Right cardiac atrium (tissue), 5 donors: Measurements from ENCODE around the gene ACO1. TPM values are rescaled to one million over a fixed set of nuclear protein-coding genes. Genes with fewer than 3 reads are reported as not detected.

Experiments
- ATAC-seq, 2 donors: fragments of 200-7000 bp; cut with Tn5 transposase; one replicate each; pipeline versions ENCODE4 v1.8.0 to v1.9.1; 2020; ENCODE audit warnings: moderate library complexity in 2 of 2, mild to moderate bottlenecking in 1 of 2
- DNase-seq, 3 donors: peaks; one replicate each; pipeline ENCODE4 v3.0.0-alpha.2; 2020
- H3K27ac ChIP-seq: one replicate; pipeline ENCODE4 v1.5.1; 2013; ENCODE audit warnings: mild to moderate bottlenecking, low read length, control low read depth, moderate library complexity
- H3K27me3 ChIP-seq: one replicate; pipeline ENCODE4 v1.6.1; 2013; ENCODE audit not compliant: control insufficient read depth, insufficient read depth
- H3K4me1 ChIP-seq: one replicate; pipeline ENCODE4 v1.6.1; 2013; ENCODE audit warnings: low read length; ENCODE audit not compliant: control insufficient read depth, insufficient read depth
- H3K4me3 ChIP-seq: one replicate; pipeline ENCODE4 v1.5.1; 2013; ENCODE audit warnings: low read length, control low read depth
- H3K9me3 ChIP-seq: one replicate; pipeline ENCODE4 v1.6.1; 2013; ENCODE audit warnings: low read length; ENCODE audit not compliant: control insufficient read depth
- WGBS: extraction: QIAGEN DNeasy Blood & Tissue Kit; methylation state at CpG from one replicate; pipeline ENCODE4 v1.1.7; 2013; 5-methylcytosine and 5-hydroxymethylcytosine counted together
- intact Hi-C, 4 donors: fragments of 100-400 bp; cut with DNase I; formaldehyde crosslinking; loops; one replicate each; pipeline versions ENCODE4 v1.11.0 to v1.14.0; 2022 to 2023
- polyA plus RNA-seq: library from polyadenylated mRNA; stranded (reverse); fragments of 200-250 nt; gene quantifications from one replicate; pipeline ENCODE4 v1.2.3, GENCODE V29; 2013
- total RNA-seq, 4 donors: library from RNA; stranded (reverse); fragmentation: NEBNext Ultra II Directional; extraction: Animal tissue kit (Norgen Biotek cat#: 25700); gene quantifications; one replicate each; pipeline ENCODE4 v1.2.1, GENCODE V29; 2021
- donor health status: healthy with polysubstance abuse.
- donor health status: DM: no; HTN: yes; CAD: no.
- donor health status: DM: no; HTN: no; CAD: no.
- donor health status: DM: no; HTN: yes; CAD: no; lungs with severe emphysema.
- donor health status: DM: yes; HTN: yes; CAD: no.

The ACO1 gene
- total and polyA plus RNA-seq, 5 donors = 25.3 to 46.3 (median 42.8) TPM

- Histone ChIP-seq H3K9me3 (no peaks in the 10 kb centered on the region), H3K4me1 (no peaks in the 10 kb centered on the region), H3K27me3 (no peaks in the 10 kb centered on the region), H3K4me3 (no peak overlapping the region), H3K27ac (no peak overlapping the region)
- ATAC-seq (no peak), DNase-seq (no peak)
- WGBS = 86% methylated on average over 5 of the region's 5 CpGs
- intact Hi-C loops = no loop called here
These were observed 57.2 kb downstream of the ACO1 start for GRCh38 chr9:32441678-32442077.

DNA sequence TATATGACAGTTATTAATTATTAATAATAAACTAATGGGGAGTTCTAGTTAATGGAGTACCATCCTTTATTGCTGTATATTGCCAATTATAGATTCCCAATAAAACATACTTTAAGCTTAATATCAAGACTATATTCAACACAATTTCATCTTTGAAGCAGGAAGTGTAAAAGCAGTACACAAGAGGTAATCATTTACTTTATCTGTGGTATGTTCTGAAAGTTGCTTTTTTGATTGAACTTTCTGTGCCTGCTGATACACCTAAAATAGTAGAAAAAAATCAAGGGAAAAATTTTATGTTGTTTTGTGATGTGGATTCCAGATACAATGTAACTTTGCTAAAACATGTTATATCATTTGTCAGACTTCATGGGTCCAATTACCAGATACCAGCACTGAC is 58.0 kb downstream of the ACO1 start:
- H3K27me3 ChIP-seq = no peaks in the 10 kb centered on the region
- no peak overlapping the region for H3K27ac ChIP-seq
- DNase-seq = no peak
- intact Hi-C loops = no loop called here
- no peaks in the 10 kb centered on the region for H3K4me1 ChIP-seq
- no peak overlapping the region for H3K4me3 ChIP-seq
- no peak for ATAC-seq
- H3K9me3 ChIP-seq = no peaks in the 10 kb centered on the region

GRCh38 chr9:32449969-32450368 is 65.5 kb downstream of the ACO1 start:
- ATAC-seq = no peak
- DNase-seq = no peak
- H3K27me3 ChIP-seq = no peaks in the 10 kb centered on the region
- H3K4me1 ChIP-seq = no peaks in the 10 kb centered on the region
- no peaks in the 10 kb centered on the region for H3K9me3 ChIP-seq
- H3K4me3 ChIP-seq = no peak overlapping the region
- intact Hi-C loops = no loop called here
- 95% methylated on average over 6 of the region's 6 CpGs for WGBS
- H3K27ac ChIP-seq = no peak overlapping the region

- no peaks in the 10 kb centered on the region for H3K4me1 ChIP-seq
- 87% methylated on average over 1 of the region's 1 CpG for WGBS
- intact Hi-C loops = no loop called here
- DNase-seq (no peak), ATAC-seq (no peak)
- no peaks in the 10 kb centered on the region for H3K27me3 ChIP-seq
- H3K27ac ChIP-seq = no peak overlapping the region
- no peaks in the 10 kb centered on the region for H3K9me3 ChIP-seq
- no peak overlapping the region for H3K4me3 ChIP-seq
These were observed 69.8 kb downstream of the ACO1 start for GRCh38 chr9:32454280-32454679.

DNA sequence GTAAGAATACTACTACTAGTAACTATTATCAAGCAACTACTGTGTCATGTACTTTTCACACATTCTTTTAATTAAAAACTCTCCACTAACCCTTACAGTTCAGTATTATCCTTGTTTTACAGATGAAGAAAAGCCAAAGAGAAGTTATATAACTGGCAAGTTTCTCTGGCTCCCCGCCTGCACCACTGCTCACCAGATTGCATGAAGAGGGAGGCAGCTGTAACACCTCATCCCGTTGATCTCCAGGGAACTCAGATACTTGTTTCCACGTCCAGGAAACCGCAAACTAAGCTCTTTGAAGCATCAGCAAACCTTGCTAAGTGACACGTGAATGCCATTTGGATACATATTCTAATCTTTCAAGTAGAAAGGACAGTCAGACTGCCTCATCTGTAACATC is 71.3 kb downstream of the ACO1 start:
- peak in 1 of 3 donors; percentile 54 for DNase-seq
- 42% methylated on average over 5 of the region's 5 CpGs for WGBS
- intact Hi-C loops = no loop called here

GRCh38 chr9:32456564-32456963 is 72.1 kb downstream of the ACO1 start:
- Histone ChIP-seq H3K9me3 (no peaks in the 10 kb centered on the region), H3K27ac (no peak overlapping the region), H3K4me3 (no peak overlapping the region), H3K27me3 (no peaks in the 10 kb centered on the region), H3K4me1 (no peaks in the 10 kb centered on the region)
- WGBS = 91% methylated on average over 1 of the region's 1 CpG
- intact Hi-C loops = no loop called here
- ATAC-seq (no peak), DNase-seq (no peak)

More for the DNA sequence above, 71.3 kb downstream of the ACO1 start:
- H3K9me3 ChIP-seq = no peaks in the 10 kb centered on the region
- peak in 1 of 2 donors; percentile 25 for ATAC-seq
- H3K27ac ChIP-seq = no peak overlapping the region
- no peak overlapping the region for H3K4me3 ChIP-seq
- H3K27me3 ChIP-seq = no peaks in the 10 kb centered on the region
- H3K4me1 ChIP-seq = no peaks in the 10 kb centered on the region

GRCh38 chr9:32463500-32464293 is 79.3 kb downstream of the ACO1 start:
- ATAC-seq (no peak), DNase-seq (no peak)
- intact Hi-C loops = loop anchor here in 1 of 4 donors (5.0 kb wide), 1 partner anchor 51 kb away; no protein-coding TSS in a partner anchor
- 96% methylated on average over 5 of the region's 5 CpGs for WGBS
- no peaks in the 10 kb centered on the region for H3K9me3 ChIP-seq
- no peaks in the 10 kb centered on the region for H3K27me3 ChIP-seq
- no peaks in the 10 kb centered on the region for H3K4me1 ChIP-seq
- H3K4me3 ChIP-seq = no peak overlapping the region
- no peak overlapping the region for H3K27ac ChIP-seq

DNA sequence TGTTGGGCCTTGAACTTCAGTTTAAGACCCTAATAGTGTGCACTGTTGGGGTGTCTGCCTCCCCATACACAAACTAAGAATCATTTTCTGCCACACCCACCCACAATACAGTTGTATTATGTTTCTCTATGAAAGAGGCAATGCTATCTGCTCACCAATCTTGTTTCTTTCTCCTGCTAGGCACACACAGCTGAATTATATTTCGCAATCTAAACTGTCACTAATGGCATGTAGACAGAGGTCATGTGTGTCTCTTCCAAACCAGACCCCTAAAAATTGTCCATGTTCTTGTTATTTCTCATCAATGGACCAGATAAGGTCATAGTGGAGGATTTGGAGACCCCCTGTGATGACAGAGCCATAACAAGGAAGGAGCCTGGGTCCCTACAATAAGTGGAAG is 84.3 kb downstream of the ACO1 start:
- no peaks in the 10 kb centered on the region for H3K27me3 ChIP-seq
- H3K9me3 ChIP-seq = no peaks in the 10 kb centered on the region
- intact Hi-C loops = no loop called here
- DNase-seq (no peak), ATAC-seq (no peak)
- H3K4me1 ChIP-seq = no peaks in the 10 kb centered on the region
- no peak overlapping the region for H3K4me3 ChIP-seq
- 99% methylated on average over 1 of the region's 1 CpG for WGBS
- H3K27ac ChIP-seq = no peak overlapping the region

- no peak overlapping the region for H3K27ac ChIP-seq
- no peak for DNase-seq
- intact Hi-C loops = no loop called here
- 94% methylated on average over 3 of the region's 3 CpGs for WGBS
- no peak for ATAC-seq
- H3K9me3 ChIP-seq = no peaks in the 10 kb centered on the region
- no peak overlapping the region for H3K4me3 ChIP-seq
- no peaks in the 10 kb centered on the region for H3K4me1 ChIP-seq
- H3K27me3 ChIP-seq = no peaks in the 10 kb centered on the region
These were observed 87.9 kb downstream of the ACO1 start for GRCh38 chr9:32472344-32472743.

DNA sequence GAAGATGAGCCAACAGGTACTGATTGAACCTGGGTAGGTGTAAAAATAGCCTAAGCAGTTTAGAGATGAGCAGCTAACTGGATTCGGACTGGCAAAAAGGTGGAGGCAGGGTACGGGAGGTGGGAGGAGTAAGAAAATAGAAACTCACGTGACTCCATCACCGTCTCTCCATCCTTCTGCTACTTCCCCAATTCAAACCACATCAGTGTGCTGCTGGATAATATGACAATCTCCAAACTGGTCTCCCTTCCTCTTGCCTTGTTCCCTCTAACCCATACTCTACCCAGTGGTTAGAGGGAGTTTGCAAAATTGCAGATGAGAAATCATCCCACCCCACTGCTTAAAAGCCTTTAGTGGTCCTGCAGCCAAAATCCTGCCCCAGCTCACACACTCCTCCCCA is 98.9 kb downstream of the ACO1 start:
- 87% methylated on average over 4 of the region's 4 CpGs for WGBS
- intact Hi-C loops = no loop called here
- no peak for DNase-seq

GRCh38 chr9:32486839-32487562 is 102.6 kb downstream of the ACO1 start:
- intact Hi-C loops = no loop called here
- Histone ChIP-seq H3K4me1 (no peaks in the 10 kb centered on the region), H3K4me3 (no peak overlapping the region), H3K27me3 (no peaks in the 10 kb centered on the region), H3K27ac (no peak overlapping the region), H3K9me3 (no peaks in the 10 kb centered on the region)
- DNase-seq (no peak), ATAC-seq (no peak)
- 84% methylated on average over 2 of the region's 2 CpGs for WGBS

More for the DNA sequence above, 98.9 kb downstream of the ACO1 start:
- no peak overlapping the region for H3K27ac ChIP-seq
- H3K4me1 ChIP-seq = no peaks in the 10 kb centered on the region
- ATAC-seq = no peak
- H3K9me3 ChIP-seq = no peaks in the 10 kb centered on the region
- H3K4me3 ChIP-seq = no peak overlapping the region
- H3K27me3 ChIP-seq = no peaks in the 10 kb centered on the region
